ENCODE results near the gene BFSP2.

- TF ChIP-seq POLR2AphosphoS5 (IDR thresholded peaks at IDR 0.05; ENCODE audit: low read depth, low read length) = no peak
- TF ChIP-seq SIN3A (IDR thresholded peaks at IDR 0.05; ENCODE audit: borderline replicate concordance, insufficient read depth, low read depth, low read length) = no peak
- TF ChIP-seq CTCF (IDR thresholded peaks at IDR 0.05) = no peak
Observed at GRCh38 chr3:133374708-133375402, 25.0 kb upstream of the BFSP2 start.

All from Panc1 (cell line).